H1 (cell line): ENCODE measurements around the gene CLCC1. TPM values are rescaled to one million over a fixed set of nuclear protein-coding genes. Genes with fewer than 3 reads are reported as not detected.

Experiments
- CTCF ChIA-PET: fragments of 300-600 bp; sonication (Branson Sonifier 250); formaldehyde crosslinking; loops from one replicate; lab custom pipeline; 2021; ENCODE audit not compliant: partially characterized antibody; lab: Charles Lee
- POLR2A ChIA-PET: fragments of 300-600 bp; sonication (Branson Sonifier 250); formaldehyde crosslinking; loops from one replicate; lab custom pipeline; 2021; ENCODE audit warnings: inconsistent platforms; ENCODE audit not compliant: partially characterized antibody; lab: Charles Lee
- DNase-seq, 2 experiments: peaks; one replicate each; pipeline versions ENCODE4 v3.0.0 to v3.0.0-alpha.2; 2010 to 2022; ENCODE audit warnings: low spot score in 2 of 2, low read depth in 1 of 2, mixed read lengths in 1 of 2
- FAIRE-seq: peaks from 2 replicates; lab custom pipeline; 2011; peaks lifted over from hg19 to GRCh38; lab: Jason Lieb, UNC
- H2AFZ ChIP-seq: 2 replicates; pipeline ENCODE4 v1.8.1; 2012; ENCODE audit warnings: low read length, inconsistent platforms
- H2AK5ac ChIP-seq: 2 replicates; pipeline ENCODE4 v1.6.1; 2013; ENCODE audit warnings: low read depth, low read length
- H2BK120ac ChIP-seq: replicated peaks from 2 replicates; pipeline ENCODE3; 2013; ENCODE audit warnings: low read depth, low read length, inconsistent platforms
- H2BK12ac ChIP-seq: 2 replicates; pipeline ENCODE4 v1.6.1; 2013; ENCODE audit warnings: low read depth, low read length
- H2BK15ac ChIP-seq: 2 replicates; pipeline ENCODE4 v1.6.1; 2013; ENCODE audit warnings: low read length
- H2BK20ac ChIP-seq: 2 replicates; pipeline ENCODE4 v1.6.1; 2013; ENCODE audit warnings: low read length
- H2BK5ac ChIP-seq: 2 replicates; pipeline ENCODE4 v1.6.1; 2013; ENCODE audit warnings: low read depth, low read length
- H3K14ac ChIP-seq: 2 replicates; pipeline ENCODE4 v1.6.1; 2013; ENCODE audit warnings: inconsistent platforms; ENCODE audit not compliant: insufficient read length
- H3K18ac ChIP-seq: 2 replicates; pipeline ENCODE4 v1.6.1; 2013; ENCODE audit warnings: low read length; ENCODE audit errors: extremely low read depth
- H3K23ac ChIP-seq: 2 replicates; pipeline ENCODE4 v1.6.1; 2013; ENCODE audit warnings: inconsistent platforms; ENCODE audit not compliant: insufficient read length
- H3K23me2 ChIP-seq: 2 replicates; pipeline ENCODE4 v1.6.1; 2013; ENCODE audit warnings: low read depth, low read length
- H3K27ac ChIP-seq: 2 replicates; pipeline ENCODE4 v1.6.1; 2011; ENCODE audit warnings: low read depth, low read length, inconsistent platforms
- H3K27me3 ChIP-seq, 4 experiments: replicated peaks in 1 of 4; 1 replicate in 1 of 4; 2 replicates in 3 of 4; pipeline versions ENCODE4 v1.6.1 to v1.8.1; 2011 to 2013; ENCODE audit warnings: low read length in 3 of 4, mild to moderate bottlenecking in 3 of 4, inconsistent platforms in 2 of 4, mixed read lengths in 2 of 4, moderate library complexity in 1 of 4; ENCODE audit not compliant: control insufficient read depth in 3 of 4, insufficient read depth in 3 of 4; ENCODE audit errors: extremely low read depth in 1 of 4
- H3K36me3 ChIP-seq, 4 experiments: 2 replicates each; pipeline versions ENCODE4 v1.6.1 to v1.8.1; 2011 to 2013; ENCODE audit warnings: mild to moderate bottlenecking in 4 of 4, low read length in 3 of 4, moderate library complexity in 2 of 4, control low read depth in 1 of 4, inconsistent platforms in 1 of 4; ENCODE audit not compliant: insufficient read depth in 4 of 4, control insufficient read depth in 2 of 4
- H3K4ac ChIP-seq: replicated peaks from 2 replicates; pipeline ENCODE3; 2013; ENCODE audit warnings: low read length, low read depth, mixed read lengths, inconsistent platforms; ENCODE audit not compliant: insufficient read length
- H3K4me1 ChIP-seq, 4 experiments: replicated peaks in 1 of 4; 1 replicate in 1 of 4; 2 replicates in 3 of 4; pipeline versions ENCODE4 v1.6.1 to v1.8.1; 2011 to 2013; ENCODE audit warnings: low read length in 3 of 4, inconsistent platforms in 2 of 4, mixed read lengths in 1 of 4; ENCODE audit not compliant: insufficient read depth in 4 of 4, control insufficient read depth in 3 of 4
- H3K4me2 ChIP-seq, 2 experiments: 2 replicates each; pipeline versions ENCODE4 v1.6.1 to v1.8.1; 2011 to 2013; ENCODE audit warnings: low read depth in 2 of 2, low read length in 2 of 2, control low read depth in 1 of 2, inconsistent platforms in 1 of 2, mild to moderate bottlenecking in 1 of 2; ENCODE audit not compliant: insufficient read depth in 1 of 2
- H3K4me3 ChIP-seq, 4 experiments: fragments of 200-600, 300-600 bp in 1 of 4; sonication (generic), shearing (Covaris generic), sonication (Bioruptor Twin) in 1 of 4; 2 replicates each; pipeline versions ENCODE4 v1.5.1 to v1.8.1; 2011 to 2016; ENCODE audit warnings: low read length in 4 of 4, low read depth in 3 of 4, control low read depth in 2 of 4, inconsistent platforms in 2 of 4, mild to moderate bottlenecking in 2 of 4, mixed read lengths in 1 of 4, moderate library complexity in 1 of 4; ENCODE audit not compliant: insufficient read depth in 2 of 4; ENCODE audit errors: extremely low read depth in 1 of 4
- H3K56ac ChIP-seq: replicated peaks from 2 replicates; pipeline ENCODE3; 2013; ENCODE audit warnings: low read depth, mild to moderate bottlenecking, mixed read lengths, low read length, inconsistent platforms; ENCODE audit not compliant: insufficient read length
- H3K79me1 ChIP-seq: 2 replicates; pipeline ENCODE4 v1.6.1; 2013; ENCODE audit warnings: low read depth, low read length, control low read depth
- H3K79me2 ChIP-seq, 2 experiments: 2 replicates each; pipeline versions ENCODE4 v1.6.1 to v1.8.1; 2012 to 2013; ENCODE audit warnings: low read length in 2 of 2, mild to moderate bottlenecking in 2 of 2, inconsistent platforms in 1 of 2; ENCODE audit not compliant: insufficient read depth in 2 of 2, control insufficient read depth in 1 of 2
- H3K9ac ChIP-seq, 4 experiments: replicated peaks in 1 of 4; 1 replicate in 1 of 4; 2 replicates in 3 of 4; pipeline versions ENCODE4 v1.6.1 to v1.8.1; 2011 to 2013; ENCODE audit warnings: low read depth in 3 of 4, low read length in 3 of 4, control low read depth in 2 of 4, mild to moderate bottlenecking in 2 of 4, moderate library complexity in 2 of 4, inconsistent platforms in 1 of 4; ENCODE audit errors: extremely low read depth in 1 of 4
- H3K9me3 ChIP-seq, 2 experiments: 2 replicates each; pipeline versions ENCODE4 v1.6.1 to v1.8.1; 2012 to 2013; ENCODE audit warnings: mild to moderate bottlenecking in 2 of 2, moderate library complexity in 2 of 2, control low read depth in 1 of 2, inconsistent platforms in 1 of 2, low read depth in 1 of 2, low read length in 1 of 2, mixed read lengths in 1 of 2; ENCODE audit not compliant: insufficient read depth in 2 of 2
- H4K20me1 ChIP-seq, 2 experiments: replicated peaks in 1 of 2; 2 replicates each; pipeline versions ENCODE3 to v1.8.1; 2011 to 2013; ENCODE audit warnings: inconsistent platforms in 2 of 2, low read length in 2 of 2, mild to moderate bottlenecking in 1 of 2; ENCODE audit not compliant: insufficient read depth in 2 of 2, control insufficient read depth in 1 of 2
- H4K5ac ChIP-seq: 2 replicates; pipeline ENCODE4 v1.6.1; 2013; ENCODE audit warnings: low read length, low read depth, mixed read lengths, inconsistent platforms; ENCODE audit not compliant: insufficient read length
- H4K8ac ChIP-seq: 2 replicates; pipeline ENCODE4 v1.8.0; 2013; ENCODE audit warnings: mild to moderate bottlenecking, moderate library complexity, low read length, inconsistent platforms; ENCODE audit not compliant: insufficient read depth; ENCODE audit errors: extremely low read depth
- H4K91ac ChIP-seq: replicated peaks from 2 replicates; pipeline ENCODE3; 2013; ENCODE audit warnings: low read length, mixed read lengths, inconsistent platforms; ENCODE audit not compliant: insufficient read length
- MAFK ChIP-seq: IDR thresholded peaks from 2 replicates; pipeline ENCODE4 v1.6.1; 2012; ENCODE audit warnings: low read depth, mild to moderate bottlenecking, improper control_type of control experiment, low read length
- polyA plus RNA-seq, 7 experiments: library from polyadenylated mRNA; depleted of rRNA in 3 of 7; stranded (reverse) in 5 of 7; unstranded in 2 of 7; fragments of >200 nt in 5 of 7; fragments of 200-250 nt in 2 of 7; gene quantifications; 1 replicate in 5 of 7; 2 replicates in 1 of 7; 4 replicates in 1 of 7; pipeline versions ENCODE4 v1.2.1 to v1.2.3, GENCODE V29; 2011 to 2013; ENCODE audit warnings: missing spikeins in 2 of 7, mixed read lengths in 2 of 7
- total RNA-seq: library from RNA; stranded (reverse); fragmentation: NEBNext Ultra II Directional; extraction: Animal tissue kit (Norgen Biotek cat#: 25700); gene quantifications from 2 replicates; pipeline ENCODE4 v1.2.1, GENCODE V29; 2021

CLCC1 gene
- total and polyA plus RNA-seq, 2 of the 8 experiments (the other 6 are each of a cell fraction or from before 2014, with no cell fraction given): 8.1 to 23.8 TPM

DNA sequence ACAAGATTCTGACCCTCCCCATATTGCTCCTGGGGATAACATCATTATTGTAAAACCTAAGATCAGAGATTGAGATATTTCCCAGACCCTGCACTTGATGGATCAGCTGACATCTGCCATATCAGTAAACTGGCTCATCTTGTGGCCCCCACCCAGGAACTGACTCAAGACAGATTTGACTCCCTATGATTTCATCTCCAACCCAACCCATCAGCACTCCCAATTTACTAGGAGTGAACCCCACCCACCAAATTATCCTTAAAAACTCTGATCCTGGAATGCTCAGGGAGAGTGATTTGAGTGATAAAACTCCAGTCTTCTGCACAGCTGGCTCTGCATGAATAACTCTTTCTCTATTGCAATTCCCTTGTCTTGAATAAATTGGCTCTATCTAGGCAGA, 6.1 kb upstream of the CLCC1 start:
- Histone ChIP-seq H3K14ac (no peak overlapping the region), H3K79me1 (no peaks in the 10 kb centered on the region), H2BK12ac (no peak overlapping the region), H3K56ac (no peak overlapping the region), H3K9ac (no peak overlapping the region), H3K4ac (no peak overlapping the region), H3K36me3 (0 out of 8 replicates have a peak, but pooled peaks cover 0 to 3% (median 0%) of the 10 kb centered on the region in 4 experiments), H3K18ac (no peak overlapping the region), H4K5ac (no peak overlapping the region), H2AK5ac (no peak overlapping the region), H3K23ac (no peak overlapping the region), H2BK5ac (no peak overlapping the region), H2BK15ac (no peak overlapping the region), H2BK120ac (no peak overlapping the region), H3K4me2 (no peak overlapping the region), H2AFZ (no peak overlapping the region), H4K8ac (no peak overlapping the region), H3K9me3 (no peaks in the 10 kb centered on the region), H3K4me3 (no peak overlapping the region), H3K79me2 (no peaks in the 10 kb centered on the region), H4K20me1 (no peaks in the 10 kb centered on the region), H2BK20ac (no peak overlapping the region), H3K4me1 (peaks cover 0 to 3% (median 0%) of the 10 kb centered on the region in 4 experiments; a peak in 1 of 7 replicates), H4K91ac (no peak overlapping the region), H3K23me2 (no peaks in the 10 kb centered on the region; the same call in 1 of the 2 replicates), H3K27me3 (no peaks in the 10 kb centered on the region), H3K27ac (no peak overlapping the region)
- POLR2A ChIA-PET: no interaction called here
- no peak for TF ChIP-seq MAFK
- no peak for DNase-seq
- no peak for FAIRE-seq
- CTCF ChIA-PET: no interaction called here
